NCI-H345 (cell line): ENCODE results near the gene PTTG2.
"Not testable (repeated sequence)": the region's sequence is repeated elsewhere in the genome, so short reads cannot be mapped to it uniquely, and the experiment has no call there.

Source experiments
- DNase-seq: peaks from one replicate; lab custom pipeline; 2025; lab: John Stamatoyannopoulos, UW

The PTTG2 gene

DNA sequence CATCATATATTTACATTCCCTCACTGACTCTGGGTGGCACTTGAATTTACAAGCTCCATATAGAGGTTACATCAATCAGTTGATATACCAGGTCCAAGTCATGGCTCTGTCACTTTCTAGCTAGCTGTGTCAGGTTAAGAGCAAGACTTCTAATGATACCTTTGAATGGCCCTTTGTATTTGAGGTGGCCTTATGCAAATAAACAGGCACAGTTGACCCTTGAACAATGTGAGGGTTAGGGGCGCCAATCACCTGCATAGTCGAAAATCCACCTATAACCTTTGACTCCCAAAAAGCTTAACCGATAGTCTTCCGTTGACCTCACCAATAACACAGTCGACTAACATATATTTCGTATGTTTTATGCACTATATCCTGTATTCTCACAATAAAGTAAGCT is 1.3 kb upstream of the PTTG2 start:
- no peak for DNase-seq

DNA sequence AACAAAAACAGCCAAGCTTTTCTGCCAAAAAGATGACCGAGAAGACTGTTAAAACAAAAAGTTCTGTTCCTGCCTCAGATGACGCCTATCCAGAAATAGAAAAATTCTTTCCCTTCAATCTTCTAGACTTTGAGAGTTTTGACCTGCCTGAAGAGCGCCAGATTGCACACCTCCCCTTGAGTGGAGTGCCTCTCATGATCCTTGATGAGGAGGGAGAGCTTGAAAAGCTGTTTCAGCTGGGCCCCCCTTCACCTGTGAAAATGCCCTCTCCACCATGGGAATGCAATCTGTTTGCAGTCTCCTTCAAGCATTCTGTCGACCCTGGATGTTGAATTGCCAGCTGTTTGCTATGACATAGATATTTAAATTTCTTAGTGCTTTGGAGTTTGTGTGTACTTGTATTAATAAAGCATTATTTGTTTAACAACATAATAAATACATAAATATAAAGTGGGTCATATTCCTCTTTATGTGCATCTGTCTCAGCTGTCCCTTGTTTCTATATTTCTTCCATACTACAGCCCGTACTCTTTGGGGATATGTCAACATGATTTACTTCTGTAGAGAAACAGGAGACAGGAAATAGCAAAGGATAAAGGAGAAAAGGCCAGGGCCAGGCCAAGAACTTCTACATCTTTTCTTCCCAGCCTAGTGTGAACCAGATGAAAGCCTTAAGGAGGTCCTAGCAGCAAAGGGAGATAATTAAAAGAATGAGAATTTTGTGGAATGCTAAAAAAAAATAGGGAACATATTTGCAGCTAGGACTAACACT is 667 bp downstream of the PTTG2 start:
- no peak for DNase-seq

DNA sequence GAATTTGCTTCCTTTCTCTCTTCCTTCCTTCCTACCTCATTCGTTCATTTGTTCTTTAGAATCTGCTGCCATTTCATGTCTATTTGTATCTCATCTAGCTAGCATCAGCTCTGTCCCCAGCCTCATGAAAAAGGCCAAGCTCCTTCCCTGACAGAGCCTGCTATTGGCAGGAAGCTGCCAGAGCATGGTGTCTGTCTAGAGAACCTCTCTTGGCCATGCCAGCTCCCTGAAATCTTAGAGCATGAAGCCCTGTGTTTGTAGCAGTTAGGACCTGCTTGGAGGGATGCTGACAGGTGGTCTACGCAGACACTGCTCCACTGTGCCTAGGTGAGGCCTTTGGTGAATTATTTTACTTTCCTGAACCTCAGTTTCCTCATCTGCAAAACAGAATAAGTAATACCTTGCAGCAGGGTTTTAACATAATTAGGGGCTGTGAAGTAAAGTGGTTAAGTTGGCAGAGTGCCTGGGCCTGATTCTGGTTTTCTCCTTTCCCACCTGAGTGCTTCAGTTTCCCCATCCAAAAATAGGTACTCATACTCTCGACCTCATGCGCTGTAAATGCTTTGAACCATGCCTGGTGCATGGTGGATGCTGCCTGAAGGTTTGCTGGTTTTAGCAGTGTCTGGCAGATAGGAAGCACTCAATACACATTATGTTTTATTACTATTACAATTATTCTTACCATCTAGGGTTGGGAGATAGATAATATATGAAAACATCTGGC is 4.7 kb downstream of the PTTG2 start:
- DNase-seq = no peak

DNA sequence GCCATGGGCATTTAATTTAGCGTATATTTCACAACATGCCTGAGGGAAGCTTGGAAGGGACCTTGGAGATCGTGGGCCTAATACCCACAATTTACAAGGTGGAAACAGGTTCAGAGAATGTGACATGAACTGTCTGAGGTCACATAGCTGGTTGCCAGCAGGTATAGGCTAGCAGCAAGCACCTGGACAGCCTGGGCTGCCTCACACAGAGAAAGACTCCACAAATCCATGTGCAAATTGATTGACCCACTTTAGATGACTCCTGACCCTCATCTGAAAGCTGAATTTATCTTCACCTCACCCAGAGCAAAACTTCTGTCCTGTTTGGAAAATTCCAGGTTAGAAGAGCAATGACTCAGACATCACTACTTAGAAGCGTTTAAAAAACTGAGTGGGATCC is 5.8 kb downstream of the PTTG2 start:
- DNase-seq = no peak

DNA sequence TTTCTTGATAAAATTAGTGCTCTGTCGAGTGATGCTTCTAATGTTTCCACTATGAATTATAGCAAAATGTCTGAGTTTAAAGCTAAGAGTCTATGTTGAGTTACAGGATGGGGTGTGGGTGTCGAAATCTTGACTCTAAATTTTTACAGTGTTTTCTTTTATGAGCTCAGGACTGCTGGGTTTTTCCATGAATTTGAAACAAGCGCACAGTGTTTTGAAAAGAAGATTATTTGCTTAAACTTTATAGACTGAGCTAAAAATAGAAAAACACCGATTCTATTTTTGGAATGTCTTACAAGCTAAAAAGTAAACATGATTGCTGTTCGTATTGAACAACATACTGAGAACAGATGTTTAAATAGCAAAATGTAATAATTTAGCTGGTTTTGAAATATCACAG is 7.5 kb downstream of the PTTG2 start:
- DNase-seq = no peak

DNA sequence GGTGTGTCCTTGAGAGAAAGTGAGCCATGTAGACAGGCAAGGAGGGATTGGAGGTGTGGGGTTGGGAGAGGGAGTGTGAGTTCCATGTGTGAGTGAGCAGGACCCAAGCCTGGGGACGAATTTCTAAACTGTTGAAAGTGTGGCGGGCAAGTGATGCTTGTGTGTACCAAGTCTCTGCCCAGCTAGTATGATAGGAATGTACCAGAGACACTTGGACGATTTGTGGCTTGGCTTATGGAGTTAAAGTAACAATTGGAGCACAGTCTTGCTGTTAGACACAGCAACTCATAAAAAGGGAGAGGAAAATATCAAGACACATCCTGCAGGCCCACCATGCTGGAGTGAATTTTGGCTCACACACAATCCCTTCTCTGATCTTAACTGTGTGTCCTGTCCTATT is 8.5 kb downstream of the PTTG2 start:
- DNase-seq = no peak

DNA sequence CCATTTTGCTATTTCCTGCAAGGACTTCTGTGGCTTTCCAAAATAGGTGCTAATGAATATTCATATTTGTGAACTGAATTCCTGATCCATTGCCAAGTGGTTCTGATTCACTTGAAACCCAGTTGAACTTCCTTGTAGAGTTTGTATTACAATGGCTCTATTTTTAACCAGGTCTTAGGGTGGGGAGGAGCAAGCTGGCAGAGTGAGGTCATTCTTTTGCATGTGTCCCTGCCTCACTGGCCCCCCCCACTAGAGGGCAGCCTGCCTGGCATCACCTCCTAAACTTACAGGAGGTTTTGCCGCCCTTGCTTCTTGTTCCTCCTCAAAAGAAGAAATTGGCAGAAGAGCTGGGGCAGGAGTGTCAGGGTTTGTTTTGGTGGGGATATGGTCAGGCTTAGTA is 10.5 kb downstream of the PTTG2 start:
- no peak for DNase-seq

DNA sequence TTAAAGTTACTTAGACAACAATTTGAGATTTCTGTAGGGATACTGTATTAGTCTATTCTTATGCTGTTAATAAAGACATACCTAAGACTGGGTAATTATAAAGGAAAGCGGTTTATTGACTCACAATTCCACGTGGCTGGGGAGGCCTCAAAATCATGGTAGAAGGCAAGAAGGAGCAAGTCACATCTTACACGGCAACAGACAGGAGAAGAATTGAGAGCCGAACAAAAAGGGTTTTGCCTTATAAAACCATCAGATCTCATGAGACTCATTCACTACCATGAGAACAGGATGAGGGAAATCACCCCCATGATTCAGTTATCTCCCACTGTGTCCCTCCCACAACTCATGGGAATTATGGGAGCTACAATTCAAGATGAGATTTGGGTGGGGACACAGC is 11.0 kb downstream of the PTTG2 start:
- DNase-seq = no peak

DNA sequence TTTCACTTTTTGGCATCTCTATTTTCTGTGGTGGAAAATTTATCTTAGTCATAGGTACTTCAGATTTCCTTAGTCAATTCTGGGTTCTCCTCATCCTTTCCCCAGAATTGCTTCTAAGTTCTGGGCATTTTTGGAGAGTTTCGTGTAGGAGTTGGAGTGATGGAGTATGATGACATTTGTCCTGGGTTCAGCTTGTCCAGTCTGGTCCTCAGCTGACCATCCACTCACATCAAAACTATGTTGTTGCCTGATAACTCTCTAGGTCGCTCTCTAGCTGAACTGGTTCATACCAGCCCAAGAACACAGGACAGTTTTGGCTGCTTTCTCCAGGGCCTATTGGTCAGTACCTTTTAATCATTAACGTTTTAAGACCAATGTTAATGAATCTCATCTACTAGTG is 13.2 kb downstream of the PTTG2 start:
- no peak for DNase-seq

DNA sequence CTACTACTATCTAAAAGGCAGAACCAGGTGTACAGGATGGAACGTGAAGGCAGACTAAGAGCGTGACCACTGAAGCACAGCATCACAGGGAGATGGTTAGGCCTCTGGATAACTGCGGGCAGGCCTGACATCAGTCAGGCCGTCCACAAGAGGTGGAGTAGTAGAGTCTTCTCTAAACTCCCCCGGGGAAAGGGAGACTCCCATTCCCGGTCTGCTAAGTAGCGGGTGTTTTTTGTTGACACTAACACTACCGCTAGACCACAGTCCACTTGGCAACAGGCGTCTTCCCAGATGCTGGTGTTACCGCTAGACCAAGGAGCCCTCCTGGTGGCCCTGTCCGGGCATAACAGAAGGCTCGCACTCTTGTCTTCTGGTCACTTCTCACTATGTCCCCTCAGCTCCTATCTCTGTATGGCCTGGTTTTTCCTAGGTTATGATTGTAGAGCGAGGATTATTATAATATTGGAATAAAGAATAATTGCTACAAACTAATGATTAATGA is 15.2 kb downstream of the PTTG2 start:
- not testable (repeated sequence) for DNase-seq

DNA sequence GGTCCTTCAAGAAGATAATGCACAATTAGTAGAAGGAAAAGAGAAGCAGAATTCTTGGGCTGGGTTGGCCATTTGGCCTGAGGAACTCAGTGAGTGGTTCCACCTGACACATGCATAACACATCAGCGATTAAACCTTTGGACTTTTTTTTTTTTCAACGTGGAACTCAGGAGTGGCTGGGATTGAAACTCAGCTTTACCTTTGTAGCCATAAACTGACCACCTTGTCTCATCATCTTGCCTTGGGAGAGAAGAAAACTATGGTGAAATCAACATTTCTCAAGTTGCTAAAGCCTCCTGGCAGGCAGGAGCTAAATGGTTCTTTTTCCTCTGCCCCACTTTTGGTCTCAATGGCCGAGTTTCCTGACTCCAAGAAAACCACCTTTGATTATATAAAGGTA is 16.3 kb downstream of the PTTG2 start:
- DNase-seq = no peak

DNA sequence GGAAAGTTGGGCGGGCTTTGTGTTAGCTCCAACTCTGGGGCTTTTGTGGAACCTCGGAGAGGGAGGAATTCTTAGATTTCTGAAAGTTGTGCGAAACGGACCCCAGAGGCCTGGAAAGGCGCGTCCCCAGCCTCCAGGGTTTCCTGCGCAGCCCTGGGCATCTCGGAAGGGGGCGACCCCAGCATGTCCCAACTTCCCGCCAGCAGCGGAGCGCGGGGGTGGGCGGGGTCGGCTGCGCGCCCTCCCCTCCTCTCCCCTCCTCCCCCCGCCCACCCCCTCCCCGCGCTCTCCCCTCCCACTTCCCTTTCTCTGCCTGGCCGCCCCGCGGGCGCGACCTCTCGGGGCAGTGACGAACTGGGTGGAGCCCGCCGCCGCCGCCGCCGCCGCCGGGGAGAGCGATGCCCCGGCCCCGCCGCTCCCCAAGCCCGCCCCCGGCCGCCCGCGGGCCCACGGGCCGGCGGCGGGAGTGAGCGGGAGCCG is 16.8 kb downstream of the PTTG2 start:
- peak; percentile 59 for DNase-seq

DNA sequence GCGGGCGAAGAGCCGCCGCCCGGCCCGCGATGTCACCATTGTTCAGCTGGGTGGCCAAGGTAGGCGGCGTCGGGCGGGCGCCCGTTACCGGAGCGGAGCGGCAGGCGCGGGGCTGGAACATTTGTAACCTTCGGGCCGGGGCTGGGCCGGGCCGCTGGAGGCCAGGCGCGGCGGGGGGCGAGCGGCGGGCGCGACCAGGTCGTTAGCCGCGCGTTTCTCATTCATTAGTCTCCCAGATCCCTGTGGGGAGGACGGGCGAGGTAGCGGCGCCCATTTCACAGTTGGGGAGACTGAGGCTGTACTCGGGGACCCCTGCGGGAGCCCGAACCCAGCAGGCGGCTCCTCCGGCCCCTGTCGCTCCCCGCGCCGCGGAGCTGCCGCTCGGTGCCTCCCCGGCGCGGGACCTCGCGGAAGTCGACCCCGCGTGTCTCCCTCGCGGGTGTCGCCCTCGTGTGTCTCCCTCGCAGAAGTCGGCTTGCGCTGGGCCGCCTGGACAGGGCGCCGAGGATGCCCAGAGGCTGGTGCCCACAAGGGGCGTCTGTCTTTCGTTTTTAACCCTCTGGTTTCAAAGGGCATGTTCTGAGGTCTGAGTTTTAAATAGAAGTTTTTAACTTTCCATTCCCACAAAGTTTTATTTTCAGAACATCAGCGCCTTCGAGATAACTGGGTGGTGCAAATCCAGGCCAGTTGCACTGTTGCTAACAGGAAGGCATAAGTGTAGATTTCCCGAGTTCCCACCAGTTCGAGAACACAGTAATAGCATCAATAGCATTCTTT is 17.5 kb downstream of the PTTG2 start:
- peak; percentile 26 for DNase-seq

DNA sequence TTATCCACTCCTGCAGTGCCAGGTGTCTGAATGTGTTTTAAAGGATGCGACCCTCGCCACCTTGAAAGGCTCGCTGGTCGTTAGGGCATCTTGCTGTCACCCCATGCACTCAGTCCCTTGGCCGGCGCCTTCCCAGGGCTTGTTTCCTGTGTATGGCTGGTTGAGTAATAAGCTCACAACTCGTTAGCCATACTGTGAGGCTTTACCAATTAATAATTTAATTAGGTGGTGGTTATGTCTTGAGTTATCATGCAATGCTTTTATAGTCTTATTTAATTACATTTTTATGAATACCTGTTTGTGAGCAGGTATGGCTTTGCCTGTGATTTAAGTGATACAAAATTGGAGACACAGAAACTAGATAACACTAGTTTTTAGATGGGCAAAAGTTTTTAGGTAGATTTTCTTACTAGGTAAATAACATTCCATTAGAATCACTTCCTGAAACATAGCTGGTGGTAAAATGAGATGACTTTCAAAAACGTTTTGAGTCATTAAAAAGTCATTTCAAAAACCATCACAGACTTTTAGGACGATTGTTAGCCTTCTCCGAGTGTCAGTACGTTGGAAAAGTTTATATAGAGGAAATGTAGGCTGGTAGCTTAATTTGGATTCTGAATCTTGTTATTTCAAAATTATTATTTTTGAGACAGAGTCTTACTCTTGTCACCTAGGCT is 18.2 kb downstream of the PTTG2 start:
- no peak for DNase-seq

DNA sequence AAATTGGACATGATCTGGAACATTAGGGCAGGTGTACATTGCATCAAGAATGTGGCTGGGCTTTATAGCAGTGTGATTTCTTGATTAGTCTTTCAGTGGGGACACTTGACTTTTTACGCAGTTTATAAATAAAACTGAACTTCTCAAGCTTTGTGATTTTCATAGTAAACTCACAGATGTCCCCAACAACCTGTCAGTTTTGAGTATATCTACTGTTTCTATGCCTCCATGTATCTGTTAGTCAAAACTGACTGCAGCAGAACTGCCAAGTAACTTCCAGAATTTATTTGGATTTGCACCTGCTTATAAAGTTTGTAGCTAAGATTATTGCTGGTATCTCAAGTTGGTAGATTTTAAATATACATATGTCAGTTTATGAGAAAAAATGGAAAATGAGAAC is 20.0 kb downstream of the PTTG2 start:
- no peak for DNase-seq

DNA sequence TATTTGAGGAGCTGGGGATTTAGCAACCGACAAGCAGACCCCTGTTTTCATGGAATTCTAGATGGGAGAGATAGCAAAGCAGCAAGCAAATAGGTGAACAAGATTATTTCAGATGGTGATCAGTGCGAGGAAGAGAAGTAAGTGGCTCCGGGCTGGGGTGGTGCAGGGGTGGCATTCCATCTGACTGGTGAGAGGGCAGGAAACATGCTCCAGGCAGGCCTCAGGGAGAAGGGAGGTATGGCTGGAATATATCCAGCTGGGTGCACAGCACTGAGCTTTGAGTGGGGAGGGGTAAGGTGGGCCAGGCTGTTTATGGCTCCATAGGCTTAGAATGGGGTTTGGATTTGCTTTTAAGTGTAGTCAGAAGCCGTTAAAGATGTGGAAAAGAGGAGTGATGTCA is 21.2 kb downstream of the PTTG2 start:
- DNase-seq = peak; percentile 8

DNA sequence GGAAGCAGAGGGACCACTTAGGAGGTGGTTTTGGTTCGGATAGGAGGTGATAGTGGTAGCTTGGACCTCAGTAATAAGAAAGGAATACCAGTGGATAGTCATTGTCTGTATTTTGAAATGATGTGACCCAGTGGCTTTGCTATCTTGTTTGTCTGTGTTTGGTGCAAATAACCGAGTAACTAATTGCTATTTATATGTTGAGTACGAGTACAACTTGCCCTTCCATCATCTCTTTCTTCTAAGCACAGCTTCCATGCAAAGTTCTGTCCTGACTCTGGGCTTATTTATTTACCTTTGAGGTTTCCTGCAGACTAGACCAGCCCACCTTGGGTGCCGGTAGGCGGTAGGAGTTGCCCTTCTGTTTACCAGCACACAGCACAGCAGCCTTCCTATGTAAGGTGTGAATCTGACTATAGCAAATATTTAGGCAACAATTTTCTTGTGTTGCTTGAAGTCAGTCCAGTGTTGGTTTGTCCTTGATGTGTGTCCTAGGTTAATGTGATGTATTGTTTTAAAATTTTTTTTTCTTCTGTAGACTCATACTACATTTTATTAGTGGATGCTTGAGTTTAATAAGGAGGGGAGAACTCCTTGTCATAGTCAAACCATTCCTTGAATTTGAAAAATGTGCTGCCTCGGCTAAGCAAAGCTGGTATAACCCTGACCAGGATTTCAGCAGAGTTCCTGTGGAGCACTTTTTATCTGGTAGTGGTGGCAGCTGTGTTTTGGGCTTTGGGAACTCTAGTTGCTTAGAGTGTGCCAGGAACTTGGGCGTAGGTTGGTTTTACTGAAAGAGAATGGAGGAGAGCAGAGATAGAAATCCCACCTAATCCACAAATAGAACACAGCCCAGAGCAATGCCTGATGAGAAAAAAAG is 21.9 kb downstream of the PTTG2 start:
- peak; percentile 30 for DNase-seq

DNA sequence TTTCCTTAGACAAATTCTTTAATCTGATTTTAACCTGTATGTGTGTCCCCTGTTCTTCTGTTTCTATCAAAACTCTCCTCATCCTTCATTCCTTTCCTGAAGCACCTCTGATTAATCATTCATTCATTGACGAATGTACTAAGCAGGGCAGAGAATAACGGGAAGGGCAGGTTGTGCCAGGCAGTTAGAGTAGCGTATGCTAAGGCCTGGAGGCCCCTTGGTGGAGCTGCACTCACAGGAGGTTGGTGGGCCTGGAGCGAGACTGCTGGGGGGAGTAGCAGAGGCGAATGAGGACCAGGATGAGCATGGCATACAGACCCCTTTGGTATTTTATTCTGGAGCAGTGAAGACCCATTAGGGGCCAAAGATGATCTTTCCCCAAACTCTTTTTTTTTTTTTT is 22.5 kb downstream of the PTTG2 start:
- DNase-seq = no peak

DNA sequence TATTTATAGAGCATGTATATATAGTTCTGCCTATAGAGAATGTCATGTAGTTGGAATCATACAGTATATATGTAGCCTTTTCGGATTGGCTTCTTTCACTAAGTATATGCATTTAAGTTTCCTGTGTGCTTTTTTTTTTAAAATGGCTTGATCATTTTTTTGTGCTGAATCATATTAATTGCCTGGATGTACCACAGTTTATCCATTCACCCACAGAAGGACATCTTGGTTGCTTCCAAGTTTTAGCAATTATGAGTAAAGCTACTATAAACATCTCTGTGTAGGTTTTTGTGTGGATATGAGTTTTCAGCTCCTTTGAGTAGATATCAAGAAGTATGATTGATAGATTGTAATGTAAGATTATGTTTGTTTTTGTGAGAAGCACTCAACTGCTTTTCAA is 23.8 kb downstream of the PTTG2 start:
- no peak for DNase-seq

DNA sequence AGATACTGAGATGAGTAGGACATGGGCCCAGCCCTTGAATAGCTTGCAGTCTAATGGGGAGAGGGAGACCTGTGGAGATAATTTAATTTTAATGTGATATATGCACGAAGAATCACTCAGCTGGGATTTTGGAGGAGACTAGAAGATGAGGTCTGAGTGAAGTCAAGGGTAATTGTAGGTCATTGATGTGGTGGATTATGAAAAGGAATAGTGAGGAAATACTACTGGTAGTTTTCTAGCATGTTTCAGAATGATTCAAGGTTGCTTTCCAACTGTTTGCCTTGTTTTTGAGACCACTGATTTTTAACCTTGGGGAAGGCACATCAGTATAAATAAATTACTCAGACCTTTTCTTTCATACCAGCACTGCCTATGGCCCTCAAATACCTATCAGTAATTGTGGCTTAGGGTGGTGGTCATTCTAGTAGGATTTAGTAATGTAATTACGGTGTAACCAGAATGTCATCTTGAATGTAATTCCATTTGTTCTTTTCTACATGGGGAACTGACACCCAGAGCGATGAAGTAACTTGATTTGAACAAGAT is 25.6 kb downstream of the PTTG2 start:
- DNase-seq = no peak

DNA sequence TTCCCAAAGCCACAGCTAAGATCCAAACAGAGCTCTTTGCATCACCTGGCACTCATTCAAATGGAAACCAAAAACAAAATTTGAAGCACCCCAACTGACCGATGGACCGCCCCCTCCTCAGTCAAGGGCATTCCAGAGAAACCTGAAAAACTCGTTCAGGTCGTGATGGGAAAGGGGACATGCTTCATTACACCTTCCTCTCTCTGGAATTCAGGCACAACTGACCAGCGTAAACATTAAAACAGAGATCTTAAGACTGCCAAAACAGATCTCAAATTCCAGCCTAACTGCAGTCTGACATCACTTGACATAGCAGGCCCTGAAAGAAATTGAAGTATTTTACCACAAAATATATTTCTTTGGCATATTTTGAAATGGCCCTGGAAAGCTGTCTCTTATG is 28.5 kb downstream of the PTTG2 start:
- no peak for DNase-seq
